Measurements from ENCODE around the gene NEDD4L.
A peak's percentile ranks its signal among the peaks of the same experiment; 100 is the strongest.
"Not testable (repeated sequence)": the region's sequence is repeated elsewhere in the genome, so short reads cannot be mapped to it uniquely, and the experiment has no call there.

Gene NEDD4L

GRCh38 chr18:58027341-58027740 lies 16.7 kb upstream of the NEDD4L start:
- no peak for DNase-seq

GRCh38 chr18:58028109-58028784 lies 15.8 kb upstream of the NEDD4L start:
- no peak for DNase-seq

GRCh38 chr18:58032233-58032632 lies 11.8 kb upstream of the NEDD4L start:
- DNase-seq: no peak

GRCh38 chr18:58033216-58033615 lies 10.8 kb upstream of the NEDD4L start:
- DNase-seq: no peak

GRCh38 chr18:58034370-58034769 lies 9.7 kb upstream of the NEDD4L start:
- no peak for DNase-seq

- no peak for DNase-seq
Observed at GRCh38 chr18:58037163-58037562, 6.9 kb upstream of the NEDD4L start.

GRCh38 chr18:58038063-58038462 lies 6.0 kb upstream of the NEDD4L start:
- no peak for DNase-seq

- peak; percentile 54 for DNase-seq
Observed at GRCh38 chr18:58041633-58042032, 2.4 kb upstream of the NEDD4L start.

GRCh38 chr18:58042826-58043490 lies 1.1 kb upstream of the NEDD4L start:
- peak; percentile 59 for DNase-seq

- DNase-seq: peak; percentile 92
Observed at GRCh38 chr18:58044370-58045241, 580 bp downstream of the NEDD4L start.

- DNase-seq: peak; percentile 89
Observed at GRCh38 chr18:58045242-58046092, 1.4 kb downstream of the NEDD4L start.

- DNase-seq: peak; percentile 94
Observed at GRCh38 chr18:58046093-58046793, 2.2 kb downstream of the NEDD4L start.

- DNase-seq: no peak
Observed at GRCh38 chr18:58046794-58047555, 2.9 kb downstream of the NEDD4L start.

GRCh38 chr18:58047556-58047882 lies 3.5 kb downstream of the NEDD4L start:
- no peak for DNase-seq

- DNase-seq: no peak
Observed at GRCh38 chr18:58048081-58048642, 4.1 kb downstream of the NEDD4L start.

- DNase-seq: no peak
Observed at GRCh38 chr18:58049000-58049688, 5.1 kb downstream of the NEDD4L start.

- DNase-seq: not testable (repeated sequence)
Observed at GRCh38 chr18:58050963-58051362, 6.9 kb downstream of the NEDD4L start.

- no peak for DNase-seq
Observed at GRCh38 chr18:58051765-58052460, 7.9 kb downstream of the NEDD4L start.

- DNase-seq: no peak
Observed at GRCh38 chr18:58052960-58053359, 8.9 kb downstream of the NEDD4L start.

All from NCI-H146 (cell line).